Smooth muscle cell of the brain vasculature (primary cell): ENCODE results near the gene RREB1.

Experiments used
- DNase-seq: peaks from one replicate; pipeline ENCODE4 v3.0.0-alpha.2; 2012; ENCODE audit warnings: low read depth, low spot score

Gene RREB1

GRCh38 chr6:7295916-7296315 is 188.2 kb downstream of the RREB1 start:
- DNase-seq: no peak

GRCh38 chr6:7296602-7297001 is 188.8 kb downstream of the RREB1 start:
- DNase-seq: no peak

GRCh38 chr6:7298113-7298512 is 190.4 kb downstream of the RREB1 start:
- DNase-seq: no peak

GRCh38 chr6:7300926-7301325 is 193.2 kb downstream of the RREB1 start:
- DNase-seq: no peak
